CD4-positive, alpha-beta T cell treated with Interleukin-4 for 1 hour (primary cell): ENCODE results near the gene SLAMF6.

Source experiments
- DNase-seq, 2 donors: peaks; one replicate each; pipeline ENCODE4 v3.0.0-alpha.2; 2020 to 2022

SLAMF6 gene

DNA sequence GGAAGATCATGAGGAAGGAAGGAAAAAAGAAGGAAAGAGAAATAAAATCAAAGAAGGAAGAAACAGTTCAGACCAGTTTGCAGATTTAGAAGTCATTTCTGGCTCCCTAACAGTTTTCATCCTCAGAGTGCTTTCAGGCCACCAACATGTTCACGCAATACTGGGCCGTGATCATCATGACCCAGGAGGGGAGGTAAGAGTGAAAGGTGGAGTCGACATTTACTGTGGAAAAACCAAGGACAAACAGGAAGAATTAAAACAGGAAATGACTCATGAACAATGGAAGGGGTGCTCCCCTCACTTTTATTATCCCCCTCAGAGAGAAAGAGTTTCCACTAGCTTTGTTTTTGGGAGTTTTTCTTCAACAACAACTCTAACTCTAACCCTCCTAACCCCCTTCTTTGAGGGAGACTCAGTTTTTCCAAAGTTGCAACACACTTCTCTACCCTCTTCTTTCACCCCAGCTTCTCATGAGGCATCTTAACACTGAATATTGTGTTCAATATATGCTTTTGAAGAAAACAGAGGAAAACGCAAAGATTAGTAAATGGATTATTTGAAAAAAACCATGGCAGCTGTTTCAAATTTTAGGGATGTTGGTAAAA lies 62.3 kb downstream of the SLAMF6 start:
- DNase-seq, result peak in 1 of 2 donors; percentile 40

DNA sequence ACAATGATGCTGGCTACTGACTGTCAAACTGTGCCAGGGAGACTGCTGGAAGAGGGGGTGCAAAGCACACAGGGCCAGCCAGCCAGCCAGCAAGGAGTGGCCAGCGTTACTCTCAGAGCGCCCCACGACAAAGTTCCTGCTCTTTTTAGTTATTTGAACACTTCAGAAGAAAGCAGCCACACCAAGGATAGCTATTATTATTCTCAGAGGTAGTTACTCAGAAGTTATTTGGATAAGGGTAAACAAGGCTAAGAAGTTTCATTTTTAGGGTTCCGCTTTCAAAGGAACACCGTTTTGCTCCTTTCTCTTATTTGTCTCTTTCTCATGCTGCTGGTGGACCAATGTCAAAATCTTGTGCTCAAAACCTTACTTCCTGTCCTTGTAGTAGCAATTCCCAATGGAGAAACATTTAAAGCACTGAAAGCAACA lies 62.8 kb downstream of the SLAMF6 start:
- peak; percentile 39 to 54 for DNase-seq

DNA sequence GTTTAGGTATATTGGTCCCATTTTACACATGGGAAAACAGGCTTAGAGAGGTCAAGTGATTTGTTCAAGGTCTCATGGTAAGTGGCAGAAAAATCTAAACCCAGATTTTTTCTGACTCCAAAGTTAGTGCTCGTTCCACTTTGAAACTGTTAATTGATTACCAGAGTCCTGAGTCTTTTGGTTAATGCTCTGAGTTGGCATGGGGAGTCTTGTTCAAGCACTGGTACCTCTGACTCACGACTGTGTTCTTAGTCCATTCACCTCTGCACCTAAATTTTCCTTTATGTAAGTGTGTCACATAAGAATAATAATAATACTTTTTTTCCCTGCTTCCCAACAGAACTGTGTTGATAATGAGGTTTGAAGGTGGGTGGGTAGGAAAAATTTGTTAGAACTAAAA lies 63.4 kb downstream of the SLAMF6 start:
- DNase-seq, result no peak

DNA sequence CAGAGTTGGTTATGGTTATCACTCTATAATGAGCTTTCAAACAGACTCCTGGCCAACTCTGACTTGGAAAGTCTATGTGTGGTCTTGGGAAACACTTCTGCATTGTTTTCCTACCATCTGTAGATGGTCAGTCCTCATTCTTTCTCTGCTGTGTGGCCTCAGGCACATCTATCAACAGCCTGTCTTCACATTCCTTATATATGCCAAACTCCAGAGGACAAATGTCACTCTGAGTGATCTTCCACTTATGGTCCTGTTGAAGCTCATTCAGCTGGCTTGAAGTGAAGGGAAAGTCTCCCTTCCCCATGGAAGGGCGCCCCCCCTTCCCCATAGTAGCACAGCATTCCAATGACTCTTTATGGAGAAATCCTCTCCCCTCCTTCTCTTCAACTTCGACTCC lies 64.0 kb downstream of the SLAMF6 start:
- DNase-seq, result no peak

DNA sequence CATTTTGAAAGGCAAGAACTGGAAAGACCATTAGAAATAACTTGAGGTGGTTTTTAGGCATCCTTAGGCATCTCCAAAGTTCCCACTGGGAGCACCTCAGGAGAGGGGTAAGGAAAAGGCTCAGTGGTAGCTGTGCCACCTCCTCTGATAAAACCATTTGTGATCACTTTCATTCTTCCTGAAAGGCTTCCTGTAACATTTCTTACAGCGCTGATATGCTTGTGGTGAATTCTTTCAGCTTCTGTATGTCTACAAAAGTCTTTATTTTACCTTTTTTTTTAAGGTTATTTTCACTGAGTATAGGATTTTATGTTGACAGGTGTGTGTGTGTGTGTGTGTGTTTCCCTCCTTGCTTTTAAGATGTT lies 67.9 kb downstream of the SLAMF6 start:
- no peak for DNase-seq

DNA sequence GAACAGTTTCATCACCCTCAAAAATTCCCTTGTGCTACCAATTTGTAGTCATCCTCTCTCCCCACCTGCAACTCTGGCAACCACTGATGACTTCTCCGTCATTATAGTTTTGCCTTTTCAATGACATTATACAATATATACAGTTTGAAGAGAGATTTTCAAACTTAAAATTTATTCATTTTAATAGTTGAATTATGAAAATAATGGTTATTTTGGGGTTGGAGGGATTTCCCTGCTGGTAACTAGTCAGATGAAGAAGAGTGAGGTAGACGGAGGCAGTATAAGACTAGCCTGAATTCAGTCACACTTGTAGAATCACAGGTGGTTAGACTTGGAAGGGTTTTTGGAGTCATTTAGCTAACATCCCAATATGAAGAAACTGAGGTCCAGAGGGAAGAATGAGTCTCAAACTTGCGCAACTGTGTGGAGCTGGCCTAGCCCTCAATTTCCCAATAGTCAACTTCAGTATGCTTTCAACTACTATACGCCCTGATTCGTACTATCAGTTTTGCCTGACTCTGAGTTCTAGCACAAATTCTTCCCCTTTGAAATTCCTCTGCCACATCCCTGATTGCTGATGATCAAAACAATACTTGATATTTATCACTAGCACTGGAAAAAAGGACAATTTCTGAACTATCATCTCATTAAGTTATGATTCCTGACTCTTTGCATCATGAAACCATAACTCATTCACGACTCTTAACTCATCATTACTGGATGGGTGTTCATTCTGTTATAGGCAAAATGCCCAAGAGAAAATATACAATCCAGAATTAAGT lies 68.5 kb downstream of the SLAMF6 start:
- no peak for DNase-seq

DNA sequence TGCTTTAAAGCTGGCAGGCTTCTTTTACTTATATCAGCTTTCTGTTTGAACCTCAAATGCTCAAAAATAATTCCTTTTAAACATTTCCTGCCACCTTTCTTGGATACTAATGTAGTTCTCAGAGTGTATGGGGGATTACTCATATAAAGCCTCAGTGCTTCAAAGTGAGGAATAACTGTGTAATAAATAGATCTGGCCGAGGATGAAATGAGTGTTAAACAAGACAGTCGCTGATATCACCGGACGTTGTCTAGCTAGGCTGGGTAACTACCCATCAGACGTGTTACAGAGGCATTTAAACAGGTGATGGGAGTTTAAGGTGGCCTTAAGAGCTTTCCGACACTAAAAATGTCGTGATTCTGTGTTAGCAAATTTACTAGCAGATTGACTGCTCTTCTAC lies 69.6 kb downstream of the SLAMF6 start:
- DNase-seq, result peak in 1 of 2 donors; percentile 44

DNA sequence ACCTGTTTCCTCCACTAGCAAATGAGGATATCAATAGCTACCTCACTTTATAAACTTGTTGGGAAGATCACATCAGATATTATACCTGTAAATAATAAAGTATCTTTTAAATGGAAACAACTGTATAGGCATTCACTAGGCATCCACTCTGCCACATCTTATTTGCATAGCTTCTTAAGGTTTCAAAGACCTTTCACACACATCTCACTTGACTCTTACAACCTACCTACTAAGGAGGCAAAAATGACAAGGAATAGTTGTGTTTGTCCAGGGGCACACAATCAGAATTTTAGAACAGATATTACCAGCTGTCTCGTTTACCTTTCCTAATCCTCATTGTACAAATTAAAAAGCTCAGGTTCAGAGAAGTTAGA lies 71.2 kb downstream of the SLAMF6 start:
- DNase-seq, result no peak

DNA sequence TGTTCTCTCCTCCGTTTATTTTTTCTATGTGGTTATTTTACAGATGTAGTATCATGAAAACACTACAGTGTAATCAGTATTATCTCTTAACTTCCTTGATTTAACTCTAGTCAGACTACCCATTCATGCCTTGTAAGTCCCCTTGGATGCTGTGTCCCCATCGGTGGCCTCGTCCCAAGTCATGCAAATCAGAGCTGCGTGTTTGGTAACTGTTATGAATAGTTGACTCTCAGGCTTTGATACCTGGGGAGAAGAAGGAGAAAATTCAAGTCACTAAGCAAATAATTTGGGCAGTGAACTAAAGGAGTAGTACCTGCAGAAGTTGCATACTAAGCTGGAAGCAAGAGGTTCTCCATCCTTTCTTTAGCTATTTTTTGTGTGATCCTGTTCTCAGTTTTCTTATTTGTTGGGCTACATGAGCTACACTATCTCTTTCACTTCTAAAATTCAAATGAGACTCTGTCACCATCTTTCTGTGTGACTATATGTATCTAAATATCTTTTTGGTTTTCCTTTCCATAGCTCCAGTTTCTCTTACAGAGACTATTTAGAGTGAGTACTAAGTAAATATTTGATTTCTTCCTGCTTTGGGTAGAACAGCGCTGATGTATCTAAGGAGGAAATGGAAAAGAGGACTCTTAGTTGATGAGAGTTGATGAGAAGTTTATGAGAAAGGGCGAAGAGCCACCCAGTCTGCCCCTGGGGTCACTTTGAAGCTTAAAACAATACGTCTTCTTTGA lies 71.8 kb downstream of the SLAMF6 start:
- no peak for DNase-seq

DNA sequence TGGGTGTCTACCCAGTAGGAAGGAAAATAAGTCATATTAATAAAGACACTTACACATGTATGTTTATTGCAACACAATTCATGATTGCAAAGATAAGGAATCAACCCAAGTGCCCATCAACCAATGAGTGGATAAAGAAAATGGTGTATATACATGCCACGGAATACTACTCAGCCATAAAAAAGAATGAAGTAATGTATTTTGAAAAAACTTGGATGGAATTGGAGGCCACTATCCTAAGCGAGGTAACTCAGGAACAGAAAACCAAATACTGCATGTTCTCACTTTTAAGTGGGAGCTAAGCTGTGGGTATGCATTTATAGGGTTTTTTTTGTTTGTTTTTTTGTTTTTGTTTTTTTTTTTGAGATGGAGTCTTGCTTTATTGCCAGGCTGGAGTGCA lies 73.6 kb downstream of the SLAMF6 start:
- DNase-seq, result no peak

DNA sequence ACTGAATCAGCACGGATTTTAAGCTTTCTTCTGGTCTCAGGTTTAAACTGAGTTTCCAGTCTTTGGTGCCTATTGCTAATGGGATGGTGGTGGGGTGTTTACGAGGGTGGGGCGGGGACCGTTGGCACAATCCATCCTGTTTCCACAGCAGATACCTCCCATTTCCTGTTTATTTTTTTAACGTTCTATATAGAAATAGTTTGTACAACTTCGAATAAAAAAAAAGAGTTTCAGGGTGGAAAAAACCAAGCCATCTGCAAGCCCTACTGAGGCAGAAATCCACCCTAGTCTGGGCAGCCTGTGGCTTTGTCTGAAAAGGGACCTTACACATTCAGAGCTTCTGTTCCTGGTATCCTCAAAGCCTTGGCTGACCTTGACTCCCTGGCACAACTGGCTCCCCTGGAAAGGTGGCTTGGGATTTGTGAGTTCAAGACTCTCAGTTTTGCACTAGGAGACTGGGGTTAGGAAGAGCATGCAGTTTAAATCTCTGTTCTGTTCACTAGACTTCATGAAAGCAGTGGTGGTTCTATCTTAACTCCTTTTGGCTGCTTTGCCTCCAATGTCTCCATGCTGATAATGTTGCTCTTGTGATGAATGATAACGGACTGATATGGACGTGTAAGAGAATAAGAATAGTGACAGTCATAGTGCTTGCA lies 76.0 kb downstream of the SLAMF6 start:
- no peak for DNase-seq

DNA sequence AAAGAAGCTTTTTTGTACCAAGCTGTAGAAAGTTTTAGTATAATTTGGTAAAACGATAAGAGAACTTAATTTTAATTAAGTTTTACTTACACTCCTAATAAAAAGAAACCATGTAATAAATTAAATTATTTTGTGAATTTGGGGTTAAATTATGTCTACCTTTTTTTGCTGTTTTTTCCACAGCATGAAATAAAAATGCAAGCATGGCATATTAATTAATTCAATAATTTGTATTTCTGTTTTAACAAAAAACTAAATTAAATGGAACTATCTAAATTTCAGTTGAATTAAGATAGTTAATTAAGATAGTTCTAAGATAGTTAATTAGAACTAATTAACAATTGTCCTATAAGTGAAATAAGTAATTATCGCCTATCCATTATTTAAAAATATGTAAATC lies 83.3 kb downstream of the SLAMF6 start:
- DNase-seq, result no peak

DNA sequence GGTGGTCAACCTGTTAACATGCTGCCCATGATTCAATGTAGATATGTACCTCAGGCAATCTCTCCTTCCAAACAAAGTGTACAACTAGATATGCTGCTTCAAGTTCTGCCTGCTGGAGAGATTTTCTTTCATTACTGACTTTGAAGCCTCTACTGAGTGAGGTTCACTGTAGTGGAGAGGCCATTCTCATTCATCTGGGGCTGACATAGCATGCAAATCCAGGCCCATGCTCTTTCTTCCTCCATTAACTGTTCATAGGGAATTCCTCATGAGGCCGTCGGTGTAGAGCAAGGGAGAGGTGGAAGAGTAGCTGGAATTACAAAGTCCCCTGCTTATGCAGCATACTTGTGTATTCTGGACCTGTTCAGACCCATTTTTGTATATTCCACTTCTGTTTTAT lies 84.1 kb downstream of the SLAMF6 start:
- no peak for DNase-seq

DNA sequence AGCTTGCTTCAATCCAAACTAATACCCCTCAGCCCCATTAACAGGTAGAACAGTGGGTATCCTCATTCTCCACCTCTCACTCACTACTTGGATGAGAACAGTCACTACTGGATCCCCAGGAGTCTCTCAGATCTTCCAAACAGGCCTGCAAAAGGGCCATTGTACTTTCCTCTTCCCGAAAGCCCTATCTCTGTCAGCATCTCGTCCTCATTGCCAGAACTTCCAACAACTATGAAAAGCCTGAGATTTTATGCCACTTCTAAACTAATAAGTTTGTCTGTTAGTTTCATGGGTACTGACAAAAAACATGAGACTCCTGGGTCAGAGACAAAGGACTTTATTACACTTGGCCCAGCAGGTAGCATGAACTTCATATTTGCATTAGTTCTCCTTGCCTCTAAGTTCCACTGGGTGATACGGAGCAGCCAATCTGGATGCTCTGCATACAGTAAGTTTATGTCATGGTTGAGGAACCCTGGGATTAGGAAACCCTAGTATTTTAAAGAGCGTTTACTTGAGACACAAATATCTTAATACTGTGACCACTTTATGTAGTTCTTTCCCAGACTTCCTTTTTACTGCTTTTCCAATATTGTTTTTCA lies 84.6 kb downstream of the SLAMF6 start:
- no peak for DNase-seq

DNA sequence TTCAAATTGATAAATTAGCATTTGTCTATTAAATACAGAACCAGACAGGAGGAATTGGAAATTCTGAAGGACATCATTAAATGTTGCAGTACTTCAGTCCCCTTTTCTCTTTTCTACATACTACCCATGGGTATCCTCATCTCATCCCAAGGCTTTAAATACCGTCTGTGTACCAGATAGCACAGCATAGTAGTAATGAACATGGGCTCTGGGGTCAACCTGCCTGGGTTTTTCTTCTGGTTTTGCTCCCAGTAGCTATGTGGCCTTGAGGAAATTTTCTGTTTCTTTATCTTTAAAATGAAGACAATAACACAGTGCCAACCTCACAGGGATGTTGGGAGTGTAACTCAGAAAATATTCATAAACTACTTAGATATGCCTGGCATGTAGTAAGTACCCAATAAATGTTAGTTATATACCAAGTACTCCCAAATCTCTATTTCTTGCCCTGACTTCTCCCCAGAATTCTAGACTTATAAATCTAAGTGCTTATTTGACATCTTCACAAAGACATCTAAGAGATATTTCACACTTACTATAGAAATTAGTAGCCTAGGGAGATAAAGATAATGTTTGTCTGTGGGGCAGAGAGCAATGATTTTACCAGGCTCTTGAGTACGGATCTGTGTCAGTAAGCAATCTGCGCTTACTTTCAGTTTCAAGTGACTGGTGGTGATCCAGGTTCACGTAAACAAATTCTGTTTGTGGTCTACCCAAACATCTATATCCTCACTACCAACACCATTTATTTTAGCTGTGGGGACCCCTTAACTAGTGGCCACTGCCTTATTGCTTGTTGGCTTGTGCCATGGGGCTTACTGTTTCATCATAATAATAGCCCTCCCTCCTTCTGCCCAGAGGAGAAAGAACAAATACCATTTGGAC lies 85.4 kb downstream of the SLAMF6 start:
- DNase-seq, result peak; percentile 32 to 72

DNA sequence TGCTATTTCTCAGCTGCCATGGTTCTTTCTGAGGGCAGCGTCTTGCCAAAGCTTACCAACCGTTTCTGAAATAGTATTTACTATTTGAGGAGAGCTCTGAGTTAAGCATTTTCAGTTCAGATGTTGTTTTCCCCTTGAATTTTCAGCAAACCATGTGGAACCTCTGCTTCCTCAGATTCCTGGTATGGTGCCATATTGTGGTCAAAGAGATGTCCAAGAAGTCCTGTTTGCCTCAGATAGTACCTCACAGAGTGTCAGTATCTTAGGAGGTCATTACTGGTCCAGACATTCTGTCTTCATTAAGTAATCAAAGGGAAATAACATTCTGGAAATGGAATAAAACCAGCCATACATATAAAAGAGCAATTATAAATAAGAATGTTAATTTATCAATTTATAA lies 86.1 kb downstream of the SLAMF6 start:
- DNase-seq, result no peak
